NCI-H524 treated with DMSO at 0.1 percent for 48 hours (cell line): ENCODE measurements around the gene LHCGR.
"Not testable (repeated sequence)": the region's sequence is repeated elsewhere in the genome, so short reads cannot be mapped to it uniquely, and the experiment has no call there.

ENCODE experiments used
- DNase-seq: peaks from one replicate; lab custom pipeline; 2025; lab: John Stamatoyannopoulos, UW

The LHCGR gene

DNA sequence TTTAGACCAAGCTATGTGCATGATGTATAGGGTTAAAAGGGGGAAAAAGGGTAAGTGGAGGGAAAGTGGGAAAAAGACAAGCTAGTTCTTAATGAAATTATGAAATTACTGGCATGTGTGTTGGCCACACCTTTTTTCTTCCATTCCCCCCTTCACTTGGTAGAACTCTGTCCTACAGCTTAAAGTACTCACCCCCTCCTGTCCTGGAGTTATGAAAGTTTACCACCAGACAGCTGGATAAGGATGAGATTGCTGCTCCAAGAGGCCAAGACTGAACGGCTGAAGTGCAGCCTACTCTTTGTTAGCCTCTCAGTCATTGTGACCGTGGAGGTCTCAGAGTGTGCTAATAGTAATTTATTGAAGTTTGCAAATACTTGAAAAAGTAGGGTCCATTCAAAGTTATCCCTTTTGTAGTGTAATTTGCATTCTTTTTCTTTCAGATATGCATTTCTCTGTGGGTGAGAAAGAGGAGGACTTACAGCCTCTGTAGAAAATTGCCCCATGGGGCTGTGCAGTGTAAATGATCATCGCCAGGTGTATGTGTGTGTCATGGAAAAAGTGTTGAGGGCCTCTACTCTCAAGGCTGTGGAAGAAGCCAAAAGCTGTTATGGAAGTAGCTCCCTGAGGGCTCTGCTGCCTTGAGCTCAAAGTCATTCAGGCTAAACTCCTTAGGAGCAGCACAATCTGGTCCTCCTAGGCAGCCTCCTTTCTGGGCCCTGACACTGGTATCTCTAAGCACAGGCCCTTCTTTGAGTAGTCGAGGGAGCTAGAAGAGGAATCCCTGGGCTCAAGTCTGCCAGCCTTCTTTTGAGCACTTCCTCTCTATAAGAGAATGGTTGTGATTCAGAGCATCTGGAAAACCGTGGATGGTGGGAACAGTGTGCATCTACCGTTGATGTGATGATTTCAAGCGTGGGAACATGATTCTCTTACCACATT lies 46.2 kb downstream of the LHCGR start:
- no peak for DNase-seq

- no peak for DNase-seq
Observed at GRCh38 chr2:48707466-48707865, 48.1 kb downstream of the LHCGR start.

DNA sequence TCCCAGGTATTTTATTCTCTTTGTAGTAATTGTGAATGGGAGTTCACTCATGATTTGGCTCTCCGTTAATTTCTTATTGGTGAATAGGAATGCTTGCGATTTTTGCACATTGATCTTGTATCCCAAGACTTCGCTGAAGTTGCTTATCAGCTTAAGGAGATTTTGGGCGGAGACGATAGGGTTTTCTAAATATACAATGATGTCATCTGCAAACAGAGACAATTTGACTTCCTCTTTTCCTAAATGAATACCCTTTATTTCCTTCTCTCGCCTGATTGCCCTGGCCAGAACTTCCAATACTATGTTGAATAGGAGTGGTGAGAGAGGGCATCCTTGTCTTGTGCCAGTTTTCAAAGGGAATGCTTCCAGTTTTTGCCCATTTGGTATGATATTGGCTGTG lies 51.9 kb downstream of the LHCGR start:
- not testable (repeated sequence) for DNase-seq

DNA sequence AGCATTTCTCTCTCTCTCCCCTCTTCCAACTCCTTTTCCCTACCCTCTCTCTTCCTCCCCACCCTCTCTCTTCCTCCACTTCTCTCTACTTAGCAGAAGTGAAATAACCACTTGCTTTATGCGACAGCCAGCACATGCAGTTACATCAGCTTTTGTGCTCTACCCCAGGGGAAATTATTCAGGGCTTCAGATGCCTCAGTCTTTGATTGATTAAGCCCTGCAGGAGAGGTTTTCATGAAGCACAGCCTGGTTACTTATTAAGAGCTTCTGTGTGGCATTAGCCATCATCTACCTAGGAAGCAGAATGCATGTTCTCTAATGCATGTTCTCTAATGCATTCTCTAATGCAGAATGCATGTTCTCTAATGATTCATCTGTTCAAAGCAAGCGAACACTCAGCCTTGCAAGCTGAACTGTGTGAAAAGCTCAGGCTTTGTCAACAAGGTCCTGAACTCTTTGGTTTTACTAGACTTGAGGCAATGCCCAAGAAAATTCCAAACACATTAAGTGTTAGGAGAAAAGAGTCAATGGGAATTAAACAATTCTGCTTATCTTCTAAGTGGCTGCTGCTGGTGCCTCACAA lies 56.1 kb downstream of the LHCGR start:
- no peak for DNase-seq

- no peak for DNase-seq
Observed at GRCh38 chr2:48696881-48697280, 58.6 kb downstream of the LHCGR start.

DNA sequence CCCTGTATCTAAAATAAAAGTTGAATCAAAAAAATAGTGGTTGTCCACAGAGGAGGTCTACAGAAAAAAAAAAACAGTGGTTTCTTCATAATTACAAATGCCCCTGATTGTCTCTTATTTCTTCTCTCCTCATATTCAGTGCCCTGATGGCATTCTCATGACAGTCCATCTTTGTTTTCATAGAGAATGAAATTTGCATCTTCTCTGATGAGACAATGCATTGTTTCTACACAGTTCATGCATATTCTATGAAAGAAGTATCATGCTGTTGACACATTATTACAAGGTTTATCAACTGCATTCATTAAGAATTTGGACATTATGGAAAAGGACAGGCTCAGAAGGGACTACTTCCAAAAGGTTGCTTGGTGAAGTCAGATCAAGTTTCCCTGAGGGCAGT lies 59.5 kb downstream of the LHCGR start:
- no peak for DNase-seq

GRCh38 chr2:48694149-48694548 lies 61.4 kb downstream of the LHCGR start:
- no peak for DNase-seq

GRCh38 chr2:48693645-48694044 lies 61.9 kb downstream of the LHCGR start:
- no peak for DNase-seq

DNA sequence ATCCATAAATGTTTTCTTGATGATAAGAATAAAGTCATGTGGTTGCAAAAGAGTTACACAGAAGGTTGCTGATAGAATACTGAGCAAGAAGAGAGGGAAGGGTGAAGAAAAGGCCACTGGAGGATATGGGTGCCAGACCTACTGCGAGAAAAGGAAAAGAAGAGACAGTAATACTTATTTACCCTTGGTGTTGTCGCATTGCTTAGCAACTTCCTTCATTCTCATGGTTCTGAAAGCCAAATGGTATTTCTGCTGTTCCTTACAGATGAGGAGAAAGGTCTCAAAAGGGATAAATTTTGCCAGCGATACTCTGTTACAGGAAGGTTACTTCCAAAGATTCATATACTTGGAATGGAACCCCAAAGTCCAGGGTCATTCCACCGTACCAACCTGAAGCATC lies 62.5 kb downstream of the LHCGR start:
- DNase-seq, result no peak

- DNase-seq, result no peak
Observed at GRCh38 chr2:48691935-48692691, 63.4 kb downstream of the LHCGR start.

- DNase-seq, result no peak
Observed at GRCh38 chr2:48685126-48685525, 70.4 kb downstream of the LHCGR start.

DNA sequence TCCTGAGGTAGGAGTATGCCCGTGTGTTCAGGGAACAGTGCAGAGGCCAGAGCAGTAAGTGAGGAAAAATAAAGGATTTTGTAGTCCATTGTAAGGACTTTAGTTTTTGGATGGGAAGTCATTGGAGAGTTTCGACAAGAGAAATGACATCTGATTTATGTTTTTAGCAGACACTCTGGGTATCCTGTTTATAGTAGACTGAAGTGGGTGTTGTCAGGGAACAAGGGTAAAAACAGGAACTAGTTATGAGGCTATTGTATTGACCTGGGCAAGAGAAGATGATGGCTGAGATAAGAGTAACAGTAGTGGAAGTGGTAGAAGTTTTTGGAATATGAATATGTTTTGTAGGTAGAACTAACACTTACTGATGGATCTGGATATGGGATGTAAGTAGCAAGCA lies 78.1 kb downstream of the LHCGR start:
- no peak for DNase-seq

- no peak for DNase-seq
Observed at GRCh38 chr2:48674933-48675332, 80.6 kb downstream of the LHCGR start.

- DNase-seq, result no peak
Observed at GRCh38 chr2:48673581-48673980, 81.9 kb downstream of the LHCGR start.

- no peak for DNase-seq
Observed at GRCh38 chr2:48668992-48669391, 86.5 kb downstream of the LHCGR start.

- DNase-seq, result no peak
Observed at GRCh38 chr2:48651158-48651790, 104.2 kb downstream of the LHCGR start.

GRCh38 chr2:48638261-48638660 lies 117.3 kb downstream of the LHCGR start:
- no peak for DNase-seq
